Measurements from ENCODE around the gene RBCK1. TPM values are rescaled to one million over a fixed set of nuclear protein-coding genes. Genes with fewer than 3 reads are reported as not detected.

Gene RBCK1
- total RNA-seq, 1 donor from 2014 or later: 101 TPM

DNA sequence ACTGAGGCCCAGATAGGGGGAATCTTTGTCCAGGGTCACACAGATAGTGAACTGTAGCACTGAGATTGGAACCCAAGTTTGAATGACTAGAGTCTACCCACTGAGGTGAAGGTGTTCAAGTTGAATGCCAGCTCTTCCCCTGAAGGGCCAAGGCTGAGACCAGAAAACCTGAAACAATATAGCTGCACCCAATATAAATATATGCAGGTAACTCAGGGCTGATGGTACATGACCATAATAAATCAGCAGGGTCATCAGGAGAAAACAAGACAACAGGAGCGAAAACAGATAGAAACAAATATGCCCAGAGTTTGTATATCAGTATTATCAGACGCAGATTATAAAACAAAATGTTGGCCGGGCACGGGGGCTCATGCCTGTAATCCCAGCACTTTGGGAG lies 4.0 kb upstream of the RBCK1 start:
- TF ChIP-seq, protein P1, sequence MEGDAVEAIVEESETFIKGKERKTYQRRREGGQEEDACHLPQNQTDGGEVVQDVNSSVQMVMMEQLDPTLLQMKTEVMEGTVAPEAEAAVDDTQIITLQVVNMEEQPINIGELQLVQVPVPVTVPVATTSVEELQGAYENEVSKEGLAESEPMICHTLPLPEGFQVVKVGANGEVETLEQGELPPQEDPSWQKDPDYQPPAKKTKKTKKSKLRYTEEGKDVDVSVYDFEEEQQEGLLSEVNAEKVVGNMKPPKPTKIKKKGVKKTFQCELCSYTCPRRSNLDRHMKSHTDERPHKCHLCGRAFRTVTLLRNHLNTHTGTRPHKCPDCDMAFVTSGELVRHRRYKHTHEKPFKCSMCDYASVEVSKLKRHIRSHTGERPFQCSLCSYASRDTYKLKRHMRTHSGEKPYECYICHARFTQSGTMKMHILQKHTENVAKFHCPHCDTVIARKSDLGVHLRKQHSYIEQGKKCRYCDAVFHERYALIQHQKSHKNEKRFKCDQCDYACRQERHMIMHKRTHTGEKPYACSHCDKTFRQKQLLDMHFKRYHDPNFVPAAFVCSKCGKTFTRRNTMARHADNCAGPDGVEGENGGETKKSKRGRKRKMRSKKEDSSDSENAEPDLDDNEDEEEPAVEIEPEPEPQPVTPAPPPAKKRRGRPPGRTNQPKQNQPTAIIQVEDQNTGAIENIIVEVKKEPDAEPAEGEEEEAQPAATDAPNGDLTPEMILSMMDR (IDR thresholded peaks at IDR 0.05): no peak
- H3K9me3 ChIP-seq: no peaks in the 10 kb centered on the region
- intact Hi-C loops (cut with DNase I): no loop called here
- H3K27me3 ChIP-seq: no peaks in the 10 kb centered on the region
- ATAC-seq (no peak), DNase-seq (no peak)
- no peak overlapping the region for H3K27ac ChIP-seq
- H3K4me3 ChIP-seq: no peak overlapping the region
- no peaks in the 10 kb centered on the region for H3K36me3 ChIP-seq
- H3K4me1 ChIP-seq: peaks cover 8% of the 10 kb centered on the region

DNA sequence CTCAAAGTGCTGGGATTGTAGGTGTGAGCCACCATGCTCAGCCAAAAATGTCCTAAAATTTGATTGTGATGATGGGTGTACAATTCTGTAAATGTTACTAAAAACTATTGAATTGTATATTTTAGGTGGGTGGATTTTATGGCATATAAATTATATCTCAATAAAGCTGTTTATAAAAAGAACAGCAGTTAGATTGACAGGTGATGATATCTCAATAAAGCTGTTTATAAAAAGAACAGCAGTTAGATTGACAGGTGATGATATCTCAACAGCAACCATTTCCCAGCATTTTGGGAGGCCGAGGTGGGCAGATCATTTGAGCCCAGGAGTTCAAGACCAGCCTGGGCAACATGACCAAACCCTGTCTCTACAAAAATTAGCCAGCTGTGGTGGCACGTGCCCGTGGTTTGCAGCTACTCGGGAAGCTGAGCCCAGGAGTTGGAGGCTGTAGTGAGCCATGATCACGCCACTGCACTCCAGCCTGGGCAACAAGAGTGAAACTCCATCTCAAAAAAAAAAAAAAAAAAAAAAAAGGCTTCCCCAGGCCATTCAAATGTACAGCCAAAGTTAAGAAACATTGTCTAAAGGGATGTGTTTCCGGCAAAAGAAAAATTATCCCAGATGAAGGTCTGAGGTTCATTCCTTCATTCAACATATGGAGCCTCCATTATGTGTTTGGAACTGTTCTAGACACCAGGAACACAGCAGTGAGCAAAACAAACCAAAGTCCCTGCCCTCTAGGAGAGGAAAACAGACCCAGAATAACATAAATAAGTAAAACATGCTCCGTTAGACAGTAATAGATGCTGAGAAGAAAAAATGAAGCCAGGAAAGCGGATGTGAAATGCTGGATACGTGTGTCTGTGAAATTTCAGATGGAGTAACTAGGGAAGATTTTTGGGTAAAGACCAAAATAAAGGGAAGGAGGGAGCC lies 1.6 kb upstream of the RBCK1 start:
- no peak for DNase-seq
- intact Hi-C loops (cut with DNase I): no loop called here
- peaks cover 20% of the 10 kb centered on the region for H3K4me1 ChIP-seq
- TF ChIP-seq, protein P1 (IDR thresholded peaks at IDR 0.05): no peak
- no peak for ATAC-seq
- H3K9me3 ChIP-seq: no peaks in the 10 kb centered on the region
- peaks cover 9% of the 10 kb centered on the region for H3K36me3 ChIP-seq
- H3K27me3 ChIP-seq: no peaks in the 10 kb centered on the region
- H3K4me3 ChIP-seq: no peak overlapping the region
- H3K27ac ChIP-seq: no peak overlapping the region

DNA sequence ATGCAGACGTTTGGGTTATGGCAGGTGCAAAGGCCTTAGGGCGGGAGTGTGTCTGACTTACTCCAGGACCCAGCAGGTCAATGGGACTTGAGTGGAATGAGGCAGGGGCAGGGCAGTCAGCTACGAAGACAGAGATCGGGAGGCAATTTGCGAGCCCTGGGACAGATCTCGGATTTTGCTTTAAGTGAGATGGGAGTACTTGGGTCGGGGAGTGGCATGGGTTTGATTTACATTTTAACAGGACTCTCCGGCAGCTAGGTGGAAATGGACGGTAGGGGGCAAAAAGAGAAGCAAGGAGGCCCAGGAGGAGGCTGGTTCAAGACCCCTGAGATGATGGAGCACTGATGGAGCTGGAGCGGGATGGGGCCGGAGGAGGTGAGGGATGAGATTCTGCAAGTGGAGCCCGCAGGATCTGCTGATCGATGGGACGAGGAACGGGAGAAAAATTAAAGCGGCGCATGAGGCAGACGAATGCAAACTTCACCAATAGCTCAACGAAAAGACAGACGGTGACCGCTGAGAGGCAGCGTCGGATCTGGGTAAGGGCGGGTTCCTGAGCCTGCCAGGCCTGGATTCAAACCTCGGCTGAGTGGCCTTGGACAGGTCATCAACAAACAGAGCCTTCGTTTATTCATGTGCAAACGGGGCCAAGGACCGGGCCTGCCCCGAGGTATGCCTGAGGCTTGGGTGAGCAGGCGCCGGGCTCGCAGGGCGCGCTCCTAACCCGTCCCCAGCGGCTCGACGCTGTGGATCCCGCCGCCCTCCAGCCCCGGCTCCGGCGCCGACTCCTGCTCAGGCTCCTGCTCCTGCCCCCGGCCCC lies 756 bp upstream of the RBCK1 start:
- TF ChIP-seq, protein P1 (IDR thresholded peaks at IDR 0.05): peak; percentile 27
- Histone ChIP-seq H3K27me3 (no peaks in the 10 kb centered on the region), H3K4me1 (peaks cover 20% of the 10 kb centered on the region), H3K27ac (peak overlapping the region; percentile 73), H3K4me3 (peak overlapping the region; percentile 100), H3K36me3 (peaks cover 16% of the 10 kb centered on the region), H3K9me3 (no peaks in the 10 kb centered on the region)
- intact Hi-C loops (cut with DNase I): no loop called here
- DNase-seq: peak; percentile 91
- ATAC-seq: peak; percentile 77

DNA sequence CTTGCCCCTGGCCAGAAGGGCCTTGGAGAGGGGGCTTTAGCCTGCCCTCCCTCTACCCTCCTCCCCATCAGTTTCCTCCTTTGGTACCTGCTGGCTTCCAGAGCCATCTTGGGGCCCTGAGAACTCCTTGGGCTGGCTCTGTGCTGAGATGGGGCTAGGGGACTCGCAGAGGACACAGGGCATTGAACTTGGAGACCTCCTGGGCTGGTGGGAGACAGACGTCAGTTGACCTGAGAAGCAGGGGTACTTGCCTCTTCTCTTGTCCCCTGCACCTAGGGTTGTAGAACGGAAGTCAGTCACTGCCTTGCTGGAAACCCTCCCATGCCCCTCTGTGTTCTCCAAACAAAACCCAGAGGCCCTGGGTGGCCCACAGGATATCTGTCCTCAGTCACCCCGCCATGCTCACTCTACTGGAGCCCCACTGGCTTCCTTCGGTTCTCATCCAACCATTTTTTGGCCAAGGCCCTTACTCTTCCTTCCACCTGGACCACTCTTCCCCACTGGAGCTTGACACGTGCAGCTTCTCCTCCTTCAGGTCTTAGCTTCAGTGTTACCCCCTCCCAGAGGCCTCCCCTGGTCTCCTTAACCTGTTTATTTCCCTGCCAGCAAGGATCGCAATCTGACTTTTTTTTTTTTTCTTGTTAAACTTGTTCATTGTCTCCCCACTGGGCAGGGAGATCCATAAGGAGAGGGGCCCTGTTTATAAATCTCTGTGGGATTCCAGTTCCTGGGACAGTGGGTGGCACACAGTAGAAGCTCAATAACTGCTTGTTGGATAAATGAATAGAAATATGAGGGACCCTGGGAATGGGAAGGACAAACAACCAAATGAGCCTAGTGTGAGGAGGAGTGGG lies 971 bp downstream of the RBCK1 start:
- Histone ChIP-seq H3K9me3 (no peaks in the 10 kb centered on the region), H3K27ac (peak overlapping the region; percentile 93), H3K4me3 (peak overlapping the region; percentile 100), H3K36me3 (peaks cover 24% of the 10 kb centered on the region), H3K27me3 (no peaks in the 10 kb centered on the region), H3K4me1 (peaks cover 20% of the 10 kb centered on the region)
- DNase-seq (no peak), ATAC-seq (peak; percentile 4)
- intact Hi-C loops (cut with DNase I): no loop called here
- TF ChIP-seq, protein P1 (IDR thresholded peaks at IDR 0.05): no peak
